GM06990 (cell line): Measurements from ENCODE around the gene FARP2.

Source experiments
- DNase-seq: peaks from one replicate; pipeline ENCODE4 v3.0.0-alpha.2; 2011; ENCODE audit not compliant: insufficient read length; ENCODE audit errors: extremely low read depth
- H3K27me3 ChIP-seq: replicated peaks from 2 replicates; pipeline ENCODE4 v1.6.0; 2011; ENCODE audit warnings: low read length; ENCODE audit not compliant: control insufficient read depth, insufficient read depth
- H3K36me3 ChIP-seq: 2 replicates; pipeline ENCODE4 v1.5.1; 2011; ENCODE audit warnings: low read length; ENCODE audit not compliant: control insufficient read depth, insufficient read depth
- H3K4me3 ChIP-seq: replicated peaks from 2 replicates; pipeline ENCODE4 v1.5.1; 2011; ENCODE audit warnings: low read depth, mild to moderate bottlenecking, control low read depth, low read length
- TF ChIP-seq, protein P1 (sequence below): IDR thresholded peaks from 2 replicates; pipeline ENCODE4 v1.5.1; 2011; ENCODE audit warnings: low read length, control low read depth, mild to moderate bottlenecking, inconsistent platforms; ENCODE audit not compliant: insufficient read depth, poor library complexity, severe bottlenecking

FARP2 gene

DNA sequence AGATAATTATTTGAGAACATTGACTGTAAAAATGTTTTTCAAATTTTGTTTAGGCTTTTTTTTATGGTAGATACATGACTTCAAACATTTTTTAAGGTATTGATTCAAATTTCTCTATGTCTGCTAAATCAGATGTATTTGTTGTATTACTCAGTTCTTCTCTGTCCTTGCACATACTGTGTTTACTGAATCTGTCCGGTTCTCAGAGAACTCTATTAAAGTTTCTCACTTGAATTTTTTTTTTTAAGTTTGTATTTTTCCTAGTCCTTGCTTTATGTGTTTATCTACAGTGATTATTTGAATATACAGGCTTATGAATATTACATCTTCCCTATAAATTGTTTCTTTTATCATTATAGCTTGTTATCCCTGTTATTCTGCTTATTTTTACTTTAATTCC, 35.1 kb upstream of the FARP2 start:
- H3K36me3 ChIP-seq: no peaks in the 10 kb centered on the region; the same call in none of the 2 replicates
- TF ChIP-seq, protein P1, sequence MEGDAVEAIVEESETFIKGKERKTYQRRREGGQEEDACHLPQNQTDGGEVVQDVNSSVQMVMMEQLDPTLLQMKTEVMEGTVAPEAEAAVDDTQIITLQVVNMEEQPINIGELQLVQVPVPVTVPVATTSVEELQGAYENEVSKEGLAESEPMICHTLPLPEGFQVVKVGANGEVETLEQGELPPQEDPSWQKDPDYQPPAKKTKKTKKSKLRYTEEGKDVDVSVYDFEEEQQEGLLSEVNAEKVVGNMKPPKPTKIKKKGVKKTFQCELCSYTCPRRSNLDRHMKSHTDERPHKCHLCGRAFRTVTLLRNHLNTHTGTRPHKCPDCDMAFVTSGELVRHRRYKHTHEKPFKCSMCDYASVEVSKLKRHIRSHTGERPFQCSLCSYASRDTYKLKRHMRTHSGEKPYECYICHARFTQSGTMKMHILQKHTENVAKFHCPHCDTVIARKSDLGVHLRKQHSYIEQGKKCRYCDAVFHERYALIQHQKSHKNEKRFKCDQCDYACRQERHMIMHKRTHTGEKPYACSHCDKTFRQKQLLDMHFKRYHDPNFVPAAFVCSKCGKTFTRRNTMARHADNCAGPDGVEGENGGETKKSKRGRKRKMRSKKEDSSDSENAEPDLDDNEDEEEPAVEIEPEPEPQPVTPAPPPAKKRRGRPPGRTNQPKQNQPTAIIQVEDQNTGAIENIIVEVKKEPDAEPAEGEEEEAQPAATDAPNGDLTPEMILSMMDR: no peak
- H3K27me3 ChIP-seq: no peaks in the 10 kb centered on the region
- no peak for DNase-seq
- H3K4me3 ChIP-seq: no peak overlapping the region

DNA sequence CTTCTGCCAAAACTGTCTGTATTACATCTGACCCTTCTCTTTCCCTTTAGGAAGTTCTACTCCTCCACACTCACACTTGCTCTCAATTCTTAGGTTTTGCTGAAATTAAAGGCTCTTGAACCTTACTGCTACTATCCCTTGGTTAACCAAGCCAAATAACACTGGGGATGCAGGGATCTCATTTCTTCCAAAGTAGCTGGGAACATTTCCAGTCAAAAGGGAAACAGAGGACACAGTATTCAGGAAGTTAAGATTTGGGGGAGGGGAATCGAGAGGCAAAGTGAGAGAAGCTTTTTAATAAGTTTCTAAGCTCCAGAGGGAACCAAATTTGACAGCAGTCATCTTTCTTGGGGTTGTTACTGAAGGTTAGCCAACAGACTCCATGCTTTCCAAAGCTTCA, 34.2 kb upstream of the FARP2 start:
- TF ChIP-seq, protein P1: no peak
- no peak for DNase-seq
- Histone ChIP-seq H3K36me3 (peaks cover 4% of the 10 kb centered on the region), H3K4me3 (no peak overlapping the region), H3K27me3 (no peaks in the 10 kb centered on the region)

DNA sequence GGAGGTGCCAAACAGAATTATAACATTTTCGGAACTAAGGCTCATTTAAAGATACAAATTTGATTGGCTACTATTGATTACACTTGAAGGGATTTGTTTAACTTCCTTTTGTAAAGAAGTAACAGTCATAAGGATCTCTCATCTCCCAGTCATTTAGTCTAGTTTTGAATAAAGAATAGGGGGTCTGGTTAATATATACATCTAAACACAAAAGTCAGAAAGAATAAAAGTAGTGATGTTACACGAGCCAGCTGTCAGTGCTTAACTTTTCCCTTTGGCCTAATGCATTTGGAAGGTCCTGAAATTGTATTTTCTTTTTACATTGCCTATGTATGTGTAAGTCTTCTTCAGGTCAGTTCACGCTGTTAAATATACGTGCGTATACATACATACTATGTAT, 32.3 kb upstream of the FARP2 start:
- DNase-seq: no peak
- TF ChIP-seq, protein P1: no peak
- H3K27me3 ChIP-seq: no peaks in the 10 kb centered on the region
- peaks cover 7% of the 10 kb centered on the region for H3K36me3 ChIP-seq
- H3K4me3 ChIP-seq: no peak overlapping the region

DNA sequence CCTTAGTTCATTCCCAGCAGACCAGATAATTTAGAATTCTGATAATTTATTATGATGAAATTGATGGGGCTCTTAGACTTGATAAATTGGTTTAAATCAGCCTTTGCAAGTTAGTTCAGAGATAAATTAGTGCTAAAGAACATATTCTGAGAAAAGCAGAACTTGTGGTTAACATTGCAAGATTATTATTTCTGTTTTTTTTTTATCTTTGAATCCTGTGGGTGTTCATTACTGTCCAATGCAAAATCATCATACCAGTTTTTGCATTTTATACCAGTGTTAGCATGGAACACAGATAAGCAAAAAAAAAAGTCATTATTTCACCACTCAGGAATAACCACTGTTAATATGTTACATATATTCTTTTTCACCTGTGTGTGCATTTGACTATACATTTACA, 31.3 kb upstream of the FARP2 start:
- DNase-seq: no peak
- H3K36me3 ChIP-seq: peaks cover 10% of the 10 kb centered on the region
- H3K27me3 ChIP-seq: no peaks in the 10 kb centered on the region
- TF ChIP-seq, protein P1: no peak
- no peak overlapping the region for H3K4me3 ChIP-seq

DNA sequence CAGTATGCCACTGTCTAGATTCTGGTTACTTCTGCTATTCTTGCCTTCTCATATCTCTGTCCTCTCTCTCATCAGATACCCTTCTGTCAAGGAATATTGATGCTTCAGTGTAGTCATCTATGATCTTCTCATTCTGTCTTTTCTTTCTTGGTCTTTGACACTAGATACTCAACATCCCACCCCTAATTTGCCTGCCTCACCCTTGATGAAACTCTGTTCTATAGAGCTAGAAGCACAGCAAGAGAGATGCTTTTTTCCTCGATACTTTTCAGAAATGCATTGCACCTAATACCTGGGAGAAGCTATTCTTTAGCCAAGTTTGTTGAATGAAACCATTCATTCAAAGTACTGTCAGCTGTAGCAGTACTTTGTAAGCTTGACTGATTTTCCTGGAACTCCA, 30.8 kb upstream of the FARP2 start:
- Histone ChIP-seq H3K36me3 (peaks cover 10% of the 10 kb centered on the region), H3K4me3 (no peak overlapping the region), H3K27me3 (no peaks in the 10 kb centered on the region)
- TF ChIP-seq, protein P1: no peak
- no peak for DNase-seq
